ENCODE measurements around the gene PFKL. TPM values are rescaled to one million over a fixed set of nuclear protein-coding genes. Genes with fewer than 3 reads are reported as not detected.

Gene PFKL
- total RNA-seq, 2 experiments from 2014 or later = 162 to 200 TPM

DNA sequence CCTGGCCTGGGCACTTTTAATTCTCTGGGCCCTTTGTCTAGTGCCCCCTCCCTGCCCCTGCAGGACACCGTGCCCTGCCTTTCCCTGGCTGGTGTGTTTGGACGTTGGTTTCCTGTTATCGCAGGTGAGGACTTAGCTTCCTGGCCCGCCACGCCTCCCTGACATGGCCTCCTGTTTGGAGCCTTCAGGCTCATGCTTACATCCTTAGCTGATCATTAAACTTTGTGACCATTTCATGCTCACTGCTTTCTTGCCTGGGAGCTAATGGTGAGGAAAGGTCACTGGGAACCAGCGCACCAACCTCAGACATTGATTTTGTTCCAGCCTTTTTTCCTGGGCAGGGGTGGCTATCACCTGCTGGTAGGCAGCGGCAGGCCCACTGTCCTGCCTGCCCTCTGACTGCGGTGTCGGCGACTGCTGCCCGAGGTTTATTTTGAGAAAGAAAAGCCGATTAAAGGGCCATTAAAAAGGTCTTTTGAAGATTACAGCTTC, 3.7 kb downstream of the PFKL start:
- ATAC-seq (no peak), DNase-seq (no peak)
- CTCF ChIA-PET = interaction anchor here (1.7 to 2.4 kb wide), 2 partner anchors 36 to 177 kb away, joined by 4 to 10 read pairs; no protein-coding TSS in a partner anchor
- Mint-ChIP-seq H3K9me3 (ENCODE audit: low read depth) (no peaks in the 10 kb centered on the region), H3K27ac (peak overlapping the region; percentile 56), H3K27me3 (no peaks in the 10 kb centered on the region), H3K36me3 (peaks cover 9% of the 10 kb centered on the region), H3K4me3 (no peak overlapping the region), H3K4me1 (peaks cover 35% of the 10 kb centered on the region)

DNA sequence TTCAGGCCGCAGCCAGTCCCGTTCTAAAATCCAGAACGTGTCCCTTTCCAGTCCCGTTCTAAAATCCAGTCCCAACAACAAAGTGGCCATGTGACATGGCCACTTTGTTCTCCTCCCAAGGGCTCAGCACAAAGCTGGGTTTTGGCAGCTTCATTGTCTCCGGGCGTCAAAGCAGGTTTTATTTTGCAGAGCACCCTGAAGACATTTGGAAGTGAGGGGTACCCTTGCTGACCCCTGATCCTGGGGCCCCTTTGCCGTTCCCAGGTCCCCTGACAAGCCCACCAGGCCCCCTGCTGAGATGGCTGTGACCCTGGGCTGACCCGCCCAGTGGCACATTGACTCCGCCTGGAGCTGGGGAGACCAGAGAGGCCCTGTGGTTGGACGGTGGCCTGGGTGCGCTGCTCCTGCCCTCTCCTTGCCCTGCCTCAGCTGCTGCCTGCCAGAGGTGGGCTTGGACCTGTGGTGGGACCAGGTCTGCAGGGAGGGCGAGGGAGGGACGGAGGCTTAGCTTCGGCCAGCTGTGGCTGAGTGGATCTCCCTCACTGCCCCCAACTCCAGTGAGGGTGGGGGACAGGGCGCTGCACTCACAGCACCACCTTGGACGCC, 4.3 kb downstream of the PFKL start:
- H3K4me3 Mint-ChIP-seq = no peak overlapping the region
- peaks cover 9% of the 10 kb centered on the region for H3K36me3 Mint-ChIP-seq
- peaks cover 31% of the 10 kb centered on the region for H3K4me1 Mint-ChIP-seq
- no peak for ATAC-seq
- no peak for DNase-seq
- H3K27me3 Mint-ChIP-seq = no peaks in the 10 kb centered on the region
- CTCF ChIA-PET = interaction anchor here (1.7 to 2.4 kb wide), 2 partner anchors 36 to 176 kb away, joined by 4 to 10 read pairs; no protein-coding TSS in a partner anchor
- no peak overlapping the region for H3K27ac Mint-ChIP-seq
- no peaks in the 10 kb centered on the region for H3K9me3 Mint-ChIP-seq (ENCODE audit: low read depth)

- ATAC-seq = peak; percentile 32
- Mint-ChIP-seq H3K4me1 (peaks cover 28% of the 10 kb centered on the region), H3K36me3 (peaks cover 9% of the 10 kb centered on the region), H3K27me3 (no peaks in the 10 kb centered on the region), H3K9me3 (ENCODE audit: low read depth) (no peaks in the 10 kb centered on the region), H3K4me3 (no peak overlapping the region), H3K27ac (no peak overlapping the region)
- peak; percentile 57 for DNase-seq
- CTCF ChIA-PET = interaction anchor here (1.1 to 2.4 kb wide), 2 partner anchors 9 to 175 kb away, joined by 3 to 10 read pairs; no protein-coding TSS in a partner anchor
Observed at GRCh38 chr21:44304877-44305293, 5.0 kb downstream of the PFKL start.

GRCh38 chr21:44305691-44306090, 5.8 kb downstream of the PFKL start:
- Mint-ChIP-seq H3K9me3 (ENCODE audit: low read depth) (no peaks in the 10 kb centered on the region), H3K4me1 (peaks cover 28% of the 10 kb centered on the region), H3K36me3 (peaks cover 9% of the 10 kb centered on the region), H3K4me3 (no peak overlapping the region), H3K27me3 (no peaks in the 10 kb centered on the region), H3K27ac (no peak overlapping the region)
- ATAC-seq (no peak), DNase-seq (no peak)
- CTCF ChIA-PET = interaction anchor here (1.1 kb wide), 1 partner anchor 8 kb away, joined by 3 read pairs; no protein-coding TSS in a partner anchor

DNA sequence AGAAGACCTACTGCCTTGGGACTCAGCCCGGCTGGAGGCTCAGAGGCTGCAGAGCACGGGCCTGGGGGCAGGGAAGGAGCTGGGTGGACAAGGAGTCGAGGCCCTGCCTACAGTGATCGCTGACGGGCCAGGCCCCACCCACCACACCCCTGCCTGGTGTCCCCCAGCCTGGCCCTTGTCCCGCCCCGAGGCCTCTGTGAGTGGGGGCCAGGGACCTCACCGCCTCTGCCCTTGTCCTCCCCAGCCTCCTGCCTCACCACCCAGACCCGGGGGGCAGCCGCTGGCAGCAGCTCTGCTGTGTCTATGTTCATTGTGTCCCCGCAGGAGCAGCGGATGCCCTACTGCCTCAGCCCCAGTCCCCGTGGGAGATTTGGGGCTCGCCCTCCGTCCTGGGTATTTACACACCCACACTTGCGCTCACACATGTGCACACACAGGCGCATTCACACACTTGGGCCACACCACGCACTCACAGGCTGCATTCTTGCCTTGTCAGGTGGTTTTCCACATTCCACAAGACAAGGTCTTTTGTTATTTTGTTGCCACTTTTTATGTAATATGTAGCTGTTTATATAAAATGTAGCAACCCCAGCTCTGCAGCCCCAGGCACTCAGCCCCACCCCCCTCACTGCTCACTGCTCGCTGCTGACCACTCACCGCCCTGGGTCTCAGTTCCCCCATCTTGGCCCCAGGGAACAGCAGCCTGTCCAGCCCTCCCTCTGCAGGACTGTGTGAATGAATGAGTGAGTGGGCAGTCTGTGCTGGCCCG, 7.3 kb downstream of the PFKL start:
- Mint-ChIP-seq H3K9me3 (ENCODE audit: low read depth) (no peaks in the 10 kb centered on the region), H3K36me3 (peaks cover 15% of the 10 kb centered on the region), H3K4me1 (peaks cover 17% of the 10 kb centered on the region), H3K27me3 (no peaks in the 10 kb centered on the region), H3K4me3 (no peak overlapping the region), H3K27ac (no peak overlapping the region)
- ATAC-seq (no peak), DNase-seq (no peak)
- CTCF ChIA-PET = interaction anchor here (0.6 kb wide), 1 partner anchor 38 kb away, joined by 3 read pairs; no protein-coding TSS in a partner anchor

DNA sequence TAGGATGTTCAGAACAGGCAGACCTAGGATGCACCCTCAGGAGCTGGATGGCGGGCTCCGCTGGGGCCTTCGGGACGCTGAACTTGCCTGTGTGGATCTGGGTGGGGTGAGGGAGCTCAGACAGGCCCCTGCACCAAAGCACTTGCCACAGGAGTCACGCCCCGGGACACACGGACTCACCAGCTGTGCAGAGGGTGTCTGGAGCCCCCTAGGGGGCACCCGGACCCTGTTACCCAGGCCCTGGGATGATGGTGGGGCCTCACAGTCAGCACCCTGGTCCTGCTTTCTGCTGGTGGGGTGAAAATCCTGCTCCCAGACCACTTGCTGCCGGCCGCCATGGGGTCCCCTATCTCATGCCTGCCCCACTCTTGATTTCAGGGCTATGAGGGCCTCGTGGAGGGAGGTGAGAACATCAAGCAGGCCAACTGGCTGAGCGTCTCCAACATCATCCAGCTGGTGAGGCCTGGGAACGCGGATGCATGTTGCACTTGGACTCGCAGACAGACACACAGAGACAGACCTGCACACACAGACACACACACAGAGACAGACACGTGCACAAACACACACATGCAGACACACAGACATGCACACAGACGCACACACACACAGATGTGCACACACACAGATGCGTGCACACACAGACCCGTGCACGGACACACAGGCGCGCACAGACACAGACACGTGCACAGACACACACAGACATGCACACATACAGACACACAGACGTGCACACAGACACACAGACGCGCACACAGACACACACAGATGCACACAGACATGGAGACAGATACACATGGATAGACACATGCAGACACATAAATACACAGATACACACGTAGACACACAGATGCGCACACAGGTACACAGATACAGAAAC, 11.0 kb downstream of the PFKL start:
- H3K4me3 Mint-ChIP-seq = no peak overlapping the region
- H3K4me1 Mint-ChIP-seq = no peaks in the 10 kb centered on the region
- H3K36me3 Mint-ChIP-seq = peaks cover 13% of the 10 kb centered on the region
- DNase-seq (no peak), ATAC-seq (no peak)
- H3K27ac Mint-ChIP-seq = no peak overlapping the region
- H3K27me3 Mint-ChIP-seq = no peaks in the 10 kb centered on the region
- H3K9me3 Mint-ChIP-seq (ENCODE audit: low read depth) = no peaks in the 10 kb centered on the region
- CTCF ChIA-PET = no interaction called here

DNA sequence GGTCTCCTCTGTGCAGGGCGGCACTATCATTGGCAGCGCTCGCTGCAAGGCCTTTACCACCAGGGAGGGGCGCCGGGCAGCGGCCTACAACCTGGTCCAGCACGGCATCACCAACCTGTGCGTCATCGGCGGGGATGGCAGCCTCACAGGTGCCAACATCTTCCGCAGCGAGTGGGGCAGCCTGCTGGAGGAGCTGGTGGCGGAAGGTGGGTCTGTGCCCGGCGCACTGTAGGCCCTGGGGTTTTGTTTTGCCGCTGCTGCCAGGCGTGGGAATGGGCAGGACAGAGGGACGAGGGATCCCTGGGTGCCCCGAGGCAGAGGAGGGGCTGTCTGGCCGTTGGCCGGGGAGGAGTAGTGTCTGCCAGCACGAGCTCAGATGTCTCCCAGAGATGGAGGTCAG, 12.2 kb downstream of the PFKL start:
- Mint-ChIP-seq H3K4me3 (no peak overlapping the region), H3K9me3 (ENCODE audit: low read depth) (no peaks in the 10 kb centered on the region), H3K27me3 (no peaks in the 10 kb centered on the region), H3K27ac (no peak overlapping the region), H3K36me3 (peaks cover 14% of the 10 kb centered on the region), H3K4me1 (no peaks in the 10 kb centered on the region)
- DNase-seq (no peak), ATAC-seq (no peak)
- CTCF ChIA-PET = no interaction called here

GRCh38 chr21:44312716-44313115, 12.9 kb downstream of the PFKL start:
- CTCF ChIA-PET = no interaction called here

DNA sequence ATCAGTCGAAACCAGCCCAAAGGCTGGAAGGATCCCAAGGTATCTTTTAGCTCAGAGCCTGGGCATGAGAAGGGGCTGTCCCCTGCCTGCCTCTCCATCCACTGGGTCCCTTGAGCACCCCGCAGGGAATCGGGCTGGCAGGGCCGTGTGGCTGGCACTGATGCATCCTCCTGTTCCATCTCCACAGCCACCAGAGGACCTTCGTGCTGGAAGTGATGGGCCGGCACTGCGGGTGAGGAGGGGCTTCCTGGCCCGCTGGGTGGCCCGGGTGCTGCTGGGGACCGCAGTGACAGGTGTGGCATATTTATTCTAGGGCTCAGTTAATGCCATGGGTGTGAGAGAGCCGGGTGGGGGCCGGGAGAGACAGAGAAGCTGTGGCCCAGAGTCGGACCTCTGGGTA, 13.6 kb downstream of the PFKL start:
- no peak overlapping the region for H3K4me3 Mint-ChIP-seq
- CTCF ChIA-PET = interaction anchor here (1.2 kb wide), 1 partner anchor 8 kb away, joined by 3 read pairs; no protein-coding TSS in a partner anchor
- H3K36me3 Mint-ChIP-seq = peaks cover 9% of the 10 kb centered on the region
- ATAC-seq (no peak), DNase-seq (no peak)
- no peak overlapping the region for H3K27ac Mint-ChIP-seq
- H3K4me1 Mint-ChIP-seq = no peaks in the 10 kb centered on the region
- no peaks in the 10 kb centered on the region for H3K27me3 Mint-ChIP-seq
- H3K9me3 Mint-ChIP-seq (ENCODE audit: low read depth) = no peaks in the 10 kb centered on the region

More at GRCh38 chr21:44312716-44313115, 12.9 kb downstream of the PFKL start:
- ATAC-seq = no peak
- Mint-ChIP-seq H3K36me3 (peaks cover 12% of the 10 kb centered on the region), H3K4me1 (no peaks in the 10 kb centered on the region), H3K9me3 (ENCODE audit: low read depth) (no peaks in the 10 kb centered on the region), H3K27ac (no peak overlapping the region), H3K4me3 (no peak overlapping the region), H3K27me3 (no peaks in the 10 kb centered on the region)
- no peak for DNase-seq

- CTCF ChIA-PET = interaction anchor here (1.2 kb wide), 1 partner anchor 9 kb away, joined by 3 read pairs; no protein-coding TSS in a partner anchor
- Mint-ChIP-seq H3K27me3 (no peaks in the 10 kb centered on the region), H3K4me3 (no peak overlapping the region), H3K4me1 (no peaks in the 10 kb centered on the region), H3K36me3 (peaks cover 10% of the 10 kb centered on the region), H3K27ac (no peak overlapping the region), H3K9me3 (ENCODE audit: low read depth) (no peaks in the 10 kb centered on the region)
- ATAC-seq (no peak), DNase-seq (no peak)
Observed at GRCh38 chr21:44314128-44314527, 14.3 kb downstream of the PFKL start.

DNA sequence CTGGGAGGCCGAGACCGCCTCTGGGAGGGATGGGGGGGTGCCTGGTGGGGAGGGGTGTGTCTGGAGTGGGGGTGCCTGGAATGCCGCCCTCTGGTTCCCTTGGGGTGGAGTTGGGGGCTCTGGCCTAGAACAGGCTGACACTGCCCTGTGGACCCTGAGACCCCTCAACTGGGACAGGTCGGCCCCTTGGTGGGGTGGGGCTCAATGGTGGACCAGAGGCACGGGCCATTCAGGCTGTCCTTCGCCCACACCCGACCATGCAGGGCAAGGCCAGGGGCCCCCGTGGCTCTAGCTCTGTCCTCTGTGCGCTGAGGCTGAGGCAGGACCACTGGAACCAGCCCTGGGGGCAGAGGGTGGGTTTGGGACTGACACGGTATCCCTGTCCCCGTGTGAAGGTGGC, 14.7 kb downstream of the PFKL start:
- no peak for ATAC-seq
- Mint-ChIP-seq H3K27me3 (no peaks in the 10 kb centered on the region), H3K9me3 (ENCODE audit: low read depth) (no peaks in the 10 kb centered on the region), H3K4me1 (no peaks in the 10 kb centered on the region), H3K4me3 (no peak overlapping the region), H3K36me3 (peaks cover 10% of the 10 kb centered on the region), H3K27ac (no peak overlapping the region)
- DNase-seq = no peak
- CTCF ChIA-PET = interaction anchor here (1.2 kb wide), 1 partner anchor 9 kb away, joined by 3 read pairs; no protein-coding TSS in a partner anchor

- Mint-ChIP-seq H3K4me3 (no peak overlapping the region), H3K27ac (peak overlapping the region; percentile 43), H3K36me3 (peaks cover 10% of the 10 kb centered on the region), H3K27me3 (no peaks in the 10 kb centered on the region), H3K9me3 (ENCODE audit: low read depth) (no peaks in the 10 kb centered on the region), H3K4me1 (no peaks in the 10 kb centered on the region)
- no peak for DNase-seq
- CTCF ChIA-PET = interaction anchor here (1.0 kb wide), 1 partner anchor 18 kb away, joined by 4 read pairs; no protein-coding TSS in a partner anchor
- ATAC-seq = no peak
Observed at GRCh38 chr21:44315691-44316203, 15.9 kb downstream of the PFKL start.
